Calu3 (cell line): Measurements from ENCODE around the gene CGN. TPM values are rescaled to one million over a fixed set of nuclear protein-coding genes. Genes with fewer than 3 reads are reported as not detected.

Experiments used
- BruUV-seq: library from RNA; stranded (reverse); fragments of 400-500 nt; replicated peaks from 2 replicates; lab custom pipeline; 2021; lab: Mats Ljungman, UMichigan
- CTCF ChIA-PET: fragments of 300-600 bp; sonication (Branson Sonifier 250); formaldehyde crosslinking; loops from one replicate; lab custom pipeline; 2022; ENCODE audit warnings: antibody characterized with exemption; lab: Charles Lee
- DNase-seq: peaks from one replicate; pipeline ENCODE4 v3.0.0; 2022
- H3K27ac Mint-ChIP-seq: one replicate; pipeline ENCODE4 v1.8.0; 2022; ENCODE audit warnings: mixed read lengths; ENCODE audit not compliant: unreplicated experiment
- H3K27me3 Mint-ChIP-seq: one replicate; pipeline ENCODE4 v1.8.0; 2022; ENCODE audit warnings: mixed read lengths; ENCODE audit not compliant: unreplicated experiment
- H3K36me3 Mint-ChIP-seq: one replicate; pipeline ENCODE4 v1.8.0; 2022; ENCODE audit warnings: mild to moderate bottlenecking, moderate library complexity, mixed read lengths; ENCODE audit not compliant: insufficient read depth, unreplicated experiment
- H3K4me1 Mint-ChIP-seq: one replicate; pipeline ENCODE4 v1.8.0; 2022; ENCODE audit warnings: mild to moderate bottlenecking, low read depth, mixed read lengths; ENCODE audit not compliant: unreplicated experiment
- H3K4me3 Mint-ChIP-seq: one replicate; pipeline ENCODE4 v1.8.0; 2022; ENCODE audit warnings: mild to moderate bottlenecking, low read depth, moderate library complexity, mixed read lengths; ENCODE audit not compliant: unreplicated experiment
- H3K9me3 Mint-ChIP-seq: one replicate; pipeline ENCODE4 v1.8.0; 2022; ENCODE audit warnings: low read depth, mixed read lengths; ENCODE audit not compliant: unreplicated experiment
- CTCF ChIP-seq: fragments of 200-600 bp; IDR thresholded peaks from one replicate; pipeline ENCODE4 v1.8.0; 2022; ENCODE audit warnings: antibody characterized with exemption; ENCODE audit not compliant: unreplicated experiment
- intact Hi-C: fragments of 100-400 bp; cut with micrococcal nuclease; formaldehyde crosslinking; loops from one replicate; pipeline ENCODE4 v1.10.0; 2022; ENCODE audit not compliant: unreplicated experiment
- total RNA-seq: library from RNA; stranded (reverse); gene quantifications from 2 replicates; pipeline ENCODE4 v1.2.3, GENCODE V29; 2022

CGN gene
- total RNA-seq, 1 experiment from 2014 or later: 113 TPM

DNA sequence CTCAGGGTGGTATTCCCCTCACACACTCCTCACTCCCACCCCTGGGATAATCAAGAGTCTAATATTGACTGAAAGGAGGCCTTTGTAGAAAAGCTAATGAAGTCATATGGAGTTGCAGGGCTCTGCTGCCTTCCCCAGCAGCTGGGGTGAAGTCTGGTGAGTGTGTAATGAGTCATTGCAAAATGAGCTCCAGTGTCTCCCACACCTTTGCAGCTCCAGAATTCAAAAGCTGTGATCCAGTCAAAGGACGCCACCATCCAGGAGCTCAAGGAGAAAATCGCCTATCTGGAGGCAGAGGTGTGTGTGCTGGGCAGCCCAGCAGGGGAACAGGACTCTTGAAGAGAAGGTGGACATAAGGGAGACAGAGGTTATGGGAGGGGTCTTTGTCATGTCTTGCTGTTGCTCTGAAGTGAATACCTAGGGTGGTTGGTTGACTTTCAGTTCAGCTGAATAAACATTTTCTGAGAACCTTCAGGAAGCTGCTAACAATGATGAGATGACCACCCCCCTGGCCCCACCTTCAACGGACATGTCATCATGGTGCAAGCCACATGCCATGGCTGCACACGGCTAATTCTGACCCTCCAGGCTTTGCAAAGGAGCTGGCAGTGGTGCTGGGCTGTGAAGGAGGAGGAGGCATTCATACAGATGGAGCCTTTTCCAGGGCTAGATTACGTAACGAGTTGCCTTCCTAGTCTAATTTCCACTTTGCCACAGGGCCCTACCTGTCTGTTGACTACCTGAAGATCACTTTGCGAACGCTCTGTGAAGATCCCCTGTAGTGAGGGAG is 68.4 kb downstream of the CGN start:
- intact Hi-C loops: no loop called here
- no peak for DNase-seq
- peaks cover 46% of the 10 kb centered on the region for H3K36me3 Mint-ChIP-seq
- no peaks in the 10 kb centered on the region for H3K9me3 Mint-ChIP-seq
- no peaks in the 10 kb centered on the region for H3K27me3 Mint-ChIP-seq
- no TSS peak for BruUV-seq
- no peak for TF ChIP-seq CTCF
- no peak overlapping the region for H3K4me3 Mint-ChIP-seq
- peaks cover 14% of the 10 kb centered on the region for H3K4me1 Mint-ChIP-seq
- CTCF ChIA-PET: no interaction called here
- peak overlapping the region; percentile 59 for H3K27ac Mint-ChIP-seq

GRCh38 chr1:151581451-151581850 is 70.3 kb downstream of the CGN start:
- no TSS peak for BruUV-seq
- no peak overlapping the region for H3K27ac Mint-ChIP-seq
- no peak overlapping the region for H3K4me3 Mint-ChIP-seq
- peaks cover 44% of the 10 kb centered on the region for H3K36me3 Mint-ChIP-seq
- no peaks in the 10 kb centered on the region for H3K9me3 Mint-ChIP-seq
- H3K27me3 Mint-ChIP-seq: no peaks in the 10 kb centered on the region
- intact Hi-C loops: no loop called here
- CTCF ChIA-PET: no interaction called here
- peaks cover 30% of the 10 kb centered on the region for H3K4me1 Mint-ChIP-seq
- DNase-seq: no peak
- no peak for TF ChIP-seq CTCF

- no peak for DNase-seq
Measured at GRCh38 chr1:151581921-151582320, 70.7 kb downstream of the CGN start.

GRCh38 chr1:151583796-151584195 is 72.6 kb downstream of the CGN start:
- no peak overlapping the region for H3K27ac Mint-ChIP-seq
- DNase-seq: no peak
- H3K36me3 Mint-ChIP-seq: peaks cover 38% of the 10 kb centered on the region
- CTCF ChIA-PET: no interaction called here
- intact Hi-C loops: no loop called here
- H3K4me1 Mint-ChIP-seq: peaks cover 42% of the 10 kb centered on the region
- H3K4me3 Mint-ChIP-seq: no peak overlapping the region
- no peak for TF ChIP-seq CTCF
- H3K9me3 Mint-ChIP-seq: no peaks in the 10 kb centered on the region
- BruUV-seq: no TSS peak
- H3K27me3 Mint-ChIP-seq: no peaks in the 10 kb centered on the region

More at GRCh38 chr1:151581921-151582320, 70.7 kb downstream of the CGN start:
- Mint-ChIP-seq H3K4me3 (no peak overlapping the region), H3K27me3 (no peaks in the 10 kb centered on the region), H3K9me3 (no peaks in the 10 kb centered on the region), H3K27ac (no peak overlapping the region), H3K4me1 (peaks cover 35% of the 10 kb centered on the region), H3K36me3 (peaks cover 44% of the 10 kb centered on the region)
- BruUV-seq: no TSS peak
- intact Hi-C loops: no loop called here
- no peak for TF ChIP-seq CTCF
- CTCF ChIA-PET: no interaction called here
